CD4-positive, alpha-beta T cell treated with Interleukin-12 subunit alpha and Interleukin-12 subunit beta, for 1 hour (primary cell): ENCODE results near the gene RFX3.

Experiments used
- DNase-seq: peaks from one replicate; pipeline ENCODE4 v3.0.0-alpha.2; 2020

Gene RFX3

GRCh38 chr9:3268223-3268622, 257.6 kb downstream of the RFX3 start:
- no peak for DNase-seq

DNA sequence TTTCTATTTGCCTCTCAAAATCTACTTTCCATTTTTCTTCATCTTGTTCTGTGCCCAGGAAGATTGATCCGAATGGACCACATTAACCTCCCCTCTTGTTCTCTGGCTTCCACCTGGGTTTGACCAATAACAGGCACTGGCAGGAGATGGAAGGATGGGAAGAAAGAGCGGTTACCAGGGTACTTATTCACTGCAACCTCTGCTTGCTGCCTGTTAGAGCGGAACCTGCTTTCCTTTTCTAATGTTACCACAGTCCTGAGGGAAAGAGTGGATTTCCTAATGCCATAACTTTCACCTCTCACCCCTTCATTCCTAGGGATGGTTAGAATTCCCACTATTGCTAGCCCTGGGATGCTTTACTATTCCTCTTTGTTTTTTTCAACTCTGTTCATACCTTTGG, 262.1 kb downstream of the RFX3 start:
- no peak for DNase-seq

GRCh38 chr9:3262826-3263529, 262.8 kb downstream of the RFX3 start:
- DNase-seq: no peak

DNA sequence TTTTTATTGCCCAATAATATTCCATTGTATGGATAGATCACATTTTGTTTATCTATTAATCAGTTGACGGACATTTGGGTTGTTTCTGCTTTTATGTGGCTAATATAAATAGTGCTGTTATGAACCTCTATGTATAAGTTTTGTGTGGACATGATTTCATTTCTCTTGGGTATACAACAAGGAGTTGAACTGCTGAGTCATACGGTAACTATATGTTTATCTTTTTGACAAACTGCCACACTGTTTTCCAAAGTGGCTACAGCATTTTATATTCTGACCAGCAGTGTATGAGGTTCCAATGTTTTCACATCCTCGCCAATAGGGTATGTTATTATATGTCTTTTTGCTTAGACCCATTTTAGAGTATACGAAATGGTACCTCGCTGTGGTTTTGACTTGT, 264.3 kb downstream of the RFX3 start:
- DNase-seq: no peak

DNA sequence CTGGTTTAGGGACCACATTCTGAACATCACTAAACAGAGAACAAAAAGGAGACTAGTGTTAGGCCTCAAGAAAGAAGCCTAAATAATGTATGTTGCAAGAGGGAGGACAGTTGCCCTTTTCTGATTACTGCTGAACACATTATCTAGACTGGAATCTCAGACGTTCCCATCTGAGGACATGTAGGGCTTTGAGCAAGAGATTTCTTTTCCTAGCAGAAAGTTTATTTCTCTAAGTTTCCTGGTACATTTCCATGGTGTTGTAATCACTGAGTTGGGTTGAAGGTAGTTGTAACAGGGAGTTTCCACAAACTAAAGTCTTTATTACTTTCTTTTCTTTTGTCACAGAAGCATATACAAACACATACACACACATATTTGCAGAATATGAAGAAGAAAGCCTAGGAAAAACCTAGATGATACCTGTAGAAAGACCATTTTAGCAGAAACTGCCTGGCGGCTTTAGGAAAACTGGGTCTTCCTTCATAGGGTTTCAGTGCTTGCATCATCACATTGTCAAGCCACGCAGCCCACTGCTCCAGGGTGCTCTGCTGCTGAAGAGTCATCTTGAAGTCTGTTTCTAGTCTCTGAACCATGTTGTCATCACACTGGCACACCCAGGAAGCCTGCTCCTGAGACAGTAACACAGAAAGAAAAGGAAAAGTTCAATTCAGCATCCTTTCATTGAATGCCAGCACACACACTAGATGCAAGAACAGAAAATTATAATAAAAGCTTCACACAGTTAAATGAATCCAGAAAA, 269.1 kb downstream of the RFX3 start:
- no peak for DNase-seq

DNA sequence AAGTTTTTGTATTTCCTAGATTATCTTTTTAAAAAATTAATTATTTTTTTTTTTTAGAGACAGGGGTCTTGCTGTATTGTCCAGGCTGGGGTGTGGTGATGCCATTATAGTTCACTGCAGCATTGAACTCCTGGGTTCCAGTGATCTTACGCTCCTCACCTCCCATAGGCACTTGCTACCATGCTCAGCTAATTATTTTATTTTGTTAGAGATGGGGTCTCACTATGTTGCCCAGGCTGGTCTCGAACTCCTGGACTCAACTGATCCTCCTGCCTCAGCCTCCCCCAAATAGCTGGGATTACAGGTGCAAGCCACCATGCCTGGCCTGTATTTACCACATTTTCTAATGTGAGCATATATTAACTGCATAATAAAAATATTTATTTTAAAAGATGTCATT, 274.5 kb downstream of the RFX3 start:
- DNase-seq: no peak

- no peak for DNase-seq
Measured at GRCh38 chr9:3250741-3251140, 275.1 kb downstream of the RFX3 start.

GRCh38 chr9:3247211-3247610, 278.6 kb downstream of the RFX3 start:
- no peak for DNase-seq

DNA sequence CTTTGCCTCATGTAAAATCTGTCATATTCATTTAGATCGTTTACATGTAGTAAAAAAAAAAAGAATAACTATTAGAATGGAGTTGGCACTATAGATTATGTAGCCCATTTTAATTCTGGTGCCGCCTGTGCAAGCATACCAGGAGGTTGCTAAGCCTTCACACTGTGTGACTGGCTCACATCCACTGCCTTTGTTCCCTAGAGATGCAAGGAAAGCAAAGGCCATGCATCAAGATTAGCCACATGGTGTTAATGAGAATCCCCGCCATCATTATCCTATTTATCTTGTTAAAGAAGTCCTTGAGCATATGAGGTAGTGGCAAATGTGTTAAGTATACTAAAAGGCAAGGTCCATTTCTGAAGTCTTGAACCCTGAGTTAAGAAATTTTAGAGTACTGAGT, 279.6 kb downstream of the RFX3 start:
- no peak for DNase-seq

- no peak for DNase-seq
Measured at GRCh38 chr9:3244963-3245653, 280.7 kb downstream of the RFX3 start.

- DNase-seq: no peak
Measured at GRCh38 chr9:3243683-3244082, 282.1 kb downstream of the RFX3 start.

DNA sequence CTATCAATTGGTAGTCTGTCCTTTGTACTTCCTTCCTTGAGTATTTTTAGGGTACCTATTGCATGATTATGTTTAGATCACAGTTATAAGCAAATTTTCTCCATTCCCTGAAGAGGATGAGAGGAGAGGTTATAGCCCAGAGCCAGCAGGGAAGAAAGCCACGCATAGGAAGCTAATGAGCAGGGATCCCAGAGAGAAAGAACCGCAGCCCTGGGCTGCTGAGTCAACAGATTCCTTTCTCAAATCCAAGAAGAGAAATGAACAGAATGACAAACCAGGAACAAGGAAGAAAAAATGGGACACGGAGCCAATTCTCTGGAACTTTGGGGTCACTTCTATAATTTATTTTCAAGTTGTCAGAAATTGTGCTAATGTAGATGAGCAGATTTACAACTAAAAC, 284.5 kb downstream of the RFX3 start:
- DNase-seq: no peak

DNA sequence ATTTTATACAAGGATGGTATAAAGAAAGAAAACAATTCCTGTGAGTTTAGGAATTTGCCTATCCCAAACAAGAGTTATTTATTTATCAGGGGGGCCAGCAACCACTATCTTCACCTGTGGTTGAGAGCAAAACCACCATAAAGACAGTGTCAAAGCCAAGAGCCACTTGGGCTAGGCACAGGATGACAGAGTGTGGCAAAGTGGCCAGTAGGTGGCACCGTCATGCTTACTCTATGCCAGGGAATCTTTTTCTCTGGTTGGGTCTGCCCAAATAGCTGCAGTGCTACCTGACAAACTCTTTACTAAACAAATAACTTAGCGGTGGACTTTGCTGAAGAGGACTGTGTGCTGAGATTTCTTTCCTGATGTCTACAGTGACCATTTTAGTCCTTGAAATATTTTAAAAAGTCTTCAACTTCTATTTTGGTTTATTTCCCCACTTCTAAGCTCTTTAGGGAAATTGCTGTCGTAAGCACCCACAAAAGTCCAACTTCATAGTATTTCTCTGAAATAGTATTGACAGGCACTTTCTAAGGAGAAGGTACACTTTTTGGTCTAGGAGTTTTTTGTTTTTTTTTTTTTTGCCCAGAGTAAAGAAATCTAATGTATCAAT, 285.0 kb downstream of the RFX3 start:
- peak; percentile 61 for DNase-seq

GRCh38 chr9:3239240-3239639, 286.6 kb downstream of the RFX3 start:
- no peak for DNase-seq

DNA sequence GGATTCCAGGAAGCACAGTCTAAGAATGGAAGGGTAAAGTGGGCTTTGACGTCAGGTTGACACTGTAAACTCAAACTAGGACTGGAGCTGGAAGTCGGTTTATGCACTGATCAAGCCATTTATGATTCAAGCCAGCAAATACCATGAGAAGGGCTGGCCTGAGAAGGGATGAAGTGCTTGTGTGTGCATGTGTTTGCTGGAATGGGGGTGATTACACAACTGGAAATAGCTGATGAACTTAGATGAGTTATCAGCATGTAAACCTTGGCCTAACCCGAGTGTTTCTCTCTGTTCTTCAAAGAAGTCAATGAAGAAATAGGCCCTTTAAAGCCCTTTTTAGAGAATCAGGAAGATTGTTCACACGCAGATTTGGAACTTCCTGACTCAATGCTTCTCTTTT, 287.6 kb downstream of the RFX3 start:
- no peak for DNase-seq

GRCh38 chr9:3237121-3237520, 288.7 kb downstream of the RFX3 start:
- no peak for DNase-seq

DNA sequence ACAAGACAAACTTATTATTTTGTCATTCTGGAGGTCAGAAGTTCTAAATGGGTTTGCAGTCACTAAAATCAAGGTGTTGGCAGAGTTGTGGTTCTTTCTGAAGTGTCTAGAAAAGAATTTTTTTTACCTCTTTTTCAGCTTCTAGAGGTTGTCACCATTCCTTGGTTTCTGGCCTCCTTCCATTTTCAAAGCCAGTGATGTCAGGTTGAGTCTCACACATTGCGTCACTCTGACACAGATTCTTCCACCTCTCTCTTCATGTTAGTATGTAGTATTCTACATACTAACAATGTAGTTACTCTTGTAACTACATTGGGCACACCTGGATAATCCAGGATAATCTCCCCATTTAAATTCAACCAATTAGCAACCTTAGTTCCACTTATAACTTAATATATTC, 290.3 kb downstream of the RFX3 start:
- DNase-seq: no peak

DNA sequence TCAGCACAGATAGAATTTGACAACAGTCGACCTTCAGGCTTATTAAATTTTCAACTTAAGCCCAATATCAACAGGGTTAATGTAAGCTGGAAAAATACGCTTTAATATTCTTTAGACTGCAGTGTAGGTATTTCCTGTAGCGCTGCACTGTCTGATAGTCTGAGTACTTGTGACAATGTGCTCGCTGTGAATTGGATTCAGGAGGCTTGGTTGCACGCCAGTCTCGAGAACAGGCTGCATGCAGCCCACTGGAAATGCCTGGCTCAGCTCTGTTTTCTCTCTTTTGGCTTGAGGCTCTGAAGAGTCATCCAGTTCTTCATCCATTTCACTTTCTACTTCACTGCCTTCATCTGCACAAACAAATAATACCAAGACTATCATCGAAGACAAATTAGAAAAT, 300.9 kb downstream of the RFX3 start:
- DNase-seq: no peak

DNA sequence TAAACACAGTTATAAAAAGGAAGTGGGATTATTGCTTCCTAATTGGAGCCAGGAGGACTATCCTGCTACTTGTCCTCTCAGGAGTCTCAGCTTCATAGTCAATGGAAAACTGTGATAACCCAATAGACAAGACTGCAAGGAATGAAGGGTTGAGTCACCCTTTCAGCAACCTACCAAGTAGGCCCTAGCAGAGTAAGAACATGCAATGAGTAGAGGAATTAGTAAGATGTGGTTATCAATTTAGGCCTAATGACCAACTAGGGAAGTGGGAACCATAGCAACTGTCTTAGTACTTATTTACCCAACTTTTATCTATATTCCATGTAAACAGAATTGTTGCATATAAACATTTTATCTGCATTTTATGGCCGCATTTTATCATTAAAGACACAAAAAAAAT, 310.1 kb downstream of the RFX3 start:
- no peak for DNase-seq

- DNase-seq: no peak
Measured at GRCh38 chr9:3214741-3215140, 311.1 kb downstream of the RFX3 start.

GRCh38 chr9:3205421-3206095, 320.2 kb downstream of the RFX3 start:
- DNase-seq: no peak

DNA sequence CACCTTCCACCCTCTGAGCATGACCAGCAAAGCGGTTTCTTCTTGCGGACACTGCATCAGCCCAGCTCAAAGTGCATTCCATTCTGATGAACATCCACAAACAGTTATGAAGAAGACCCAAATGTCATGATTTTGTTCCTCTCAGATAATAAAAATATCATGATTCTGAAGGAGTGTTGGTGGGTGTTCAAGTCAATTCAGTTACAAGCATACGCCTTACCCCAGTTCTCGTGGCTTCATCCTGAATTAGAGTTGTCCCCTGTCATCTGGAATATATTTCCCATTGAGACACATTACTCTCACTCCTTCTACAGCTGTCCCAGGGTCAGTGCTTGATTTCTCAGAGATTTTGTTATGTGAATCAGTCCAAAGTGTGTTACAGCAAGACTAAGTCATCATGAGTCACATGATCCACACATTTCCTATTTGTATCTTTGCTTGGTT, 325.4 kb downstream of the RFX3 start:
- no peak for DNase-seq

GRCh38 chr9:3193791-3194190, 332.0 kb downstream of the RFX3 start:
- no peak for DNase-seq
